Measurements from ENCODE around the gene ZNF761.
"Not testable (repeated sequence)": the region's sequence is repeated elsewhere in the genome, so short reads cannot be mapped to it uniquely, and the experiment has no call there.

- TF ChIP-seq, protein P1, sequence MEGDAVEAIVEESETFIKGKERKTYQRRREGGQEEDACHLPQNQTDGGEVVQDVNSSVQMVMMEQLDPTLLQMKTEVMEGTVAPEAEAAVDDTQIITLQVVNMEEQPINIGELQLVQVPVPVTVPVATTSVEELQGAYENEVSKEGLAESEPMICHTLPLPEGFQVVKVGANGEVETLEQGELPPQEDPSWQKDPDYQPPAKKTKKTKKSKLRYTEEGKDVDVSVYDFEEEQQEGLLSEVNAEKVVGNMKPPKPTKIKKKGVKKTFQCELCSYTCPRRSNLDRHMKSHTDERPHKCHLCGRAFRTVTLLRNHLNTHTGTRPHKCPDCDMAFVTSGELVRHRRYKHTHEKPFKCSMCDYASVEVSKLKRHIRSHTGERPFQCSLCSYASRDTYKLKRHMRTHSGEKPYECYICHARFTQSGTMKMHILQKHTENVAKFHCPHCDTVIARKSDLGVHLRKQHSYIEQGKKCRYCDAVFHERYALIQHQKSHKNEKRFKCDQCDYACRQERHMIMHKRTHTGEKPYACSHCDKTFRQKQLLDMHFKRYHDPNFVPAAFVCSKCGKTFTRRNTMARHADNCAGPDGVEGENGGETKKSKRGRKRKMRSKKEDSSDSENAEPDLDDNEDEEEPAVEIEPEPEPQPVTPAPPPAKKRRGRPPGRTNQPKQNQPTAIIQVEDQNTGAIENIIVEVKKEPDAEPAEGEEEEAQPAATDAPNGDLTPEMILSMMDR (IDR thresholded peaks at IDR 0.05), result not testable (repeated sequence)
- not testable (repeated sequence) for TF ChIP-seq POLR2A (IDR thresholded peaks at IDR 0.05)
These were observed 8.7 kb upstream of the ZNF761 start for GRCh38 chr19:53423074-53423473.
